GM19324 (cell line): ENCODE data around the gene REEP3.

Experiments used
- ATAC-seq: cut with Tn5 transposase; IDR thresholded peaks from one replicate; pipeline ENCODE4 v1.9.1; 2021; ENCODE audit warnings: mild to moderate bottlenecking, moderate library complexity; ENCODE audit not compliant: unreplicated experiment, low FRiP score

Gene REEP3

GRCh38 chr10:63627396-63627795 lies 106.2 kb downstream of the REEP3 start:
- no peak for ATAC-seq

- no peak for ATAC-seq
These were observed 106.7 kb downstream of the REEP3 start for GRCh38 chr10:63627881-63628296.

- ATAC-seq, result peak; percentile 40
These were observed 107.5 kb downstream of the REEP3 start for GRCh38 chr10:63628526-63629362.

GRCh38 chr10:63629363-63630084 lies 108.3 kb downstream of the REEP3 start:
- peak; percentile 59 for ATAC-seq

- ATAC-seq, result peak; percentile 63
These were observed 109.1 kb downstream of the REEP3 start for GRCh38 chr10:63630085-63630930.

- ATAC-seq, result no peak
These were observed 109.9 kb downstream of the REEP3 start for GRCh38 chr10:63630931-63631680.

- no peak for ATAC-seq
These were observed 110.8 kb downstream of the REEP3 start for GRCh38 chr10:63631991-63632390.

- ATAC-seq, result no peak
These were observed 112.7 kb downstream of the REEP3 start for GRCh38 chr10:63633677-63634487.

GRCh38 chr10:63634488-63635065 lies 113.4 kb downstream of the REEP3 start:
- no peak for ATAC-seq

- no peak for ATAC-seq
These were observed 115.6 kb downstream of the REEP3 start for GRCh38 chr10:63636812-63637211.

GRCh38 chr10:63637901-63638327 lies 116.7 kb downstream of the REEP3 start:
- no peak for ATAC-seq

GRCh38 chr10:63641366-63641765 lies 120.2 kb downstream of the REEP3 start:
- no peak for ATAC-seq

- ATAC-seq, result no peak
These were observed 120.6 kb downstream of the REEP3 start for GRCh38 chr10:63641799-63642198.

- no peak for ATAC-seq
These were observed 121.6 kb downstream of the REEP3 start for GRCh38 chr10:63642808-63643207.

- ATAC-seq, result no peak
These were observed 123.4 kb downstream of the REEP3 start for GRCh38 chr10:63644418-63645142.

GRCh38 chr10:63645195-63645594 lies 124.0 kb downstream of the REEP3 start:
- ATAC-seq, result no peak

GRCh38 chr10:63646491-63646890 lies 125.3 kb downstream of the REEP3 start:
- ATAC-seq, result no peak

- no peak for ATAC-seq
These were observed 130.7 kb downstream of the REEP3 start for GRCh38 chr10:63651864-63652263.
